Frontal cortex (tissue), 4 donors: ENCODE results near the gene SLC46A3. TPM values are rescaled to one million over a fixed set of nuclear protein-coding genes. Genes with fewer than 3 reads are reported as not detected.
"Not testable (repeated sequence)": the region's sequence is repeated elsewhere in the genome, so short reads cannot be mapped to it uniquely, and the experiment has no call there.

Experiments used
- DNase-seq, 2 donors: peaks; one replicate each; pipeline ENCODE4 v3.0.0; 2012; ENCODE audit warnings: low spot score in 2 of 2
- FAIRE-seq: peaks from 2 replicates; lab custom pipeline; 2012; peaks lifted over from hg19 to GRCh38; lab: Jason Lieb, UNC
- total RNA-seq: library from RNA; depleted of rRNA; stranded (reverse); fragments of >200 nt; gene quantifications from one replicate; pipeline ENCODE4 v1.2.3, GENCODE V29; 2014
- donor health status: control.
- donor health status: control.
- donor health status: control.

Gene SLC46A3
- total RNA-seq, 1 donor from 2014 or later = 2.9 TPM

GRCh38 chr13:28693605-28694491, 24.9 kb downstream of the SLC46A3 start:
- not testable (repeated sequence) for FAIRE-seq, DNase-seq

- no peak for DNase-seq
- FAIRE-seq = no peak
Observed at GRCh38 chr13:28685892-28686291, 32.9 kb downstream of the SLC46A3 start.

GRCh38 chr13:28685114-28685513, 33.7 kb downstream of the SLC46A3 start:
- DNase-seq = no peak
- no peak for FAIRE-seq

GRCh38 chr13:28684257-28684656, 34.5 kb downstream of the SLC46A3 start:
- FAIRE-seq = no peak
- DNase-seq = no peak

GRCh38 chr13:28683169-28683568, 35.6 kb downstream of the SLC46A3 start:
- not testable (repeated sequence) for DNase-seq, FAIRE-seq

GRCh38 chr13:28680541-28680940, 38.2 kb downstream of the SLC46A3 start:
- FAIRE-seq = no peak
- no peak for DNase-seq

- DNase-seq (peak in 1 of 2 donors; percentile 24), FAIRE-seq (no peak)
Observed at GRCh38 chr13:28679628-28680027, 39.1 kb downstream of the SLC46A3 start.

GRCh38 chr13:28678809-28679208, 40.0 kb downstream of the SLC46A3 start:
- FAIRE-seq = no peak
- DNase-seq = no peak

GRCh38 chr13:28671126-28671792, 47.5 kb downstream of the SLC46A3 start:
- DNase-seq (no peak), FAIRE-seq (no peak)

GRCh38 chr13:28666897-28667488, 51.8 kb downstream of the SLC46A3 start:
- FAIRE-seq = no peak

GRCh38 chr13:28659621-28659970, 59.2 kb downstream of the SLC46A3 start:
- no peak for FAIRE-seq
- no peak for DNase-seq

More at GRCh38 chr13:28666897-28667488, 51.8 kb downstream of the SLC46A3 start:
- DNase-seq = no peak

GRCh38 chr13:28658796-28659620, 59.8 kb downstream of the SLC46A3 start, which contains the start of gene POMP:
POMP (plus strand) TSS chr13:28659130; CDS start chr13:28659185, 55 bp downstream.
- peak; percentile 83 to 87 for DNase-seq
- no peak for FAIRE-seq

GRCh38 chr13:28658539-28658795, 60.3 kb downstream of the SLC46A3 start:
- DNase-seq (no peak), FAIRE-seq (no peak)

- no peak for FAIRE-seq
- DNase-seq = no peak
Observed at GRCh38 chr13:28657784-28658538, 60.8 kb downstream of the SLC46A3 start.

GRCh38 chr13:28655561-28655960, 63.2 kb downstream of the SLC46A3 start:
- DNase-seq (no peak), FAIRE-seq (no peak)

GRCh38 chr13:28654276-28654675, 64.5 kb downstream of the SLC46A3 start:
- DNase-seq = no peak
- no peak for FAIRE-seq

GRCh38 chr13:28653111-28653510, 65.7 kb downstream of the SLC46A3 start:
- no peak for FAIRE-seq
- DNase-seq = no peak

- FAIRE-seq (no peak), DNase-seq (no peak)
Observed at GRCh38 chr13:28651810-28652401, 66.9 kb downstream of the SLC46A3 start.

- DNase-seq (no peak), FAIRE-seq (no peak)
Observed at GRCh38 chr13:28650284-28650683, 68.5 kb downstream of the SLC46A3 start.
